Hepatocyte (in vitro differentiated cells): Measurements from ENCODE around the gene RPL28. TPM values are rescaled to one million over a fixed set of nuclear protein-coding genes. Genes with fewer than 3 reads are reported as not detected.

Source experiments
- DNase-seq: peaks from one replicate; pipeline ENCODE4 v3.0.0-alpha.2; 2016; ENCODE audit warnings: low spot score
- H2AFZ ChIP-seq: fragments of 200-600 bp; sonication (generic); 2 replicates; pipeline ENCODE4 v1.6.0; 2016; ENCODE audit warnings: antibody characterized with exemption, mild to moderate bottlenecking
- H3K27ac ChIP-seq: fragments of 200-600 bp; sonication (generic); 2 replicates; pipeline ENCODE4 v1.5.1; 2016; ENCODE audit warnings: mild to moderate bottlenecking
- H3K27me3 ChIP-seq: fragments of 200-600 bp; sonication (generic); 2 replicates; pipeline ENCODE4 v1.6.1; 2016
- H3K36me3 ChIP-seq: fragments of 200-600 bp; sonication (generic); replicated peaks from 2 replicates; pipeline ENCODE4 v1.5.1; 2016; ENCODE audit warnings: low read depth; ENCODE audit not compliant: insufficient read depth
- H3K4me1 ChIP-seq: fragments of 200-600 bp; sonication (generic); 2 replicates; pipeline ENCODE4 v1.5.1; 2016; ENCODE audit warnings: mild to moderate bottlenecking, moderate library complexity; ENCODE audit not compliant: insufficient read depth
- H3K4me2 ChIP-seq: fragments of 200-600 bp; sonication (generic); 2 replicates; pipeline ENCODE4 v1.6.0; 2016
- H3K4me3 ChIP-seq: fragments of 200-600 bp; sonication (generic); 2 replicates; pipeline ENCODE4 v1.5.1; 2016; ENCODE audit warnings: mild to moderate bottlenecking
- H3K79me2 ChIP-seq: fragments of 200-600 bp; sonication (generic); 2 replicates; pipeline ENCODE4 v1.6.0; 2017; ENCODE audit warnings: mild to moderate bottlenecking
- H3K9me2 ChIP-seq: fragments of 200-600 bp; sonication (generic); replicated peaks from 2 replicates; pipeline ENCODE4 v1.6.0; 2017; ENCODE audit warnings: mild to moderate bottlenecking; ENCODE audit not compliant: insufficient read depth
- H3K9me3 ChIP-seq: fragments of 200-600 bp; sonication (generic); 2 replicates; pipeline ENCODE4 v1.5.1; 2016; ENCODE audit warnings: low read depth, mild to moderate bottlenecking
- H4K20me1 ChIP-seq: fragments of 200-600 bp; sonication (generic); 2 replicates; pipeline ENCODE4 v1.6.0; 2016; ENCODE audit warnings: mild to moderate bottlenecking; ENCODE audit not compliant: insufficient read depth, poor library complexity, severe bottlenecking
- EZH2 ChIP-seq: fragments of 200-600 bp; sonication (generic); IDR thresholded peaks from 2 replicates; pipeline ENCODE4 v1.6.1; 2016; ENCODE audit warnings: antibody characterized with exemption, mild to moderate bottlenecking, borderline replicate concordance
- EZH2phosphoT487 ChIP-seq: fragments of 200-600 bp; sonication (generic); IDR thresholded peaks from one replicate; pipeline ENCODE4 v1.6.1; 2018; ENCODE audit warnings: antibody characterized with exemption, mild to moderate bottlenecking, low read depth, moderate library complexity; ENCODE audit not compliant: unreplicated experiment, severe bottlenecking
- WGBS: methylation state at CpG from one replicate; pipeline ENCODE4 v1.1.6; 2016; ENCODE audit warnings: low lambda C conversion rate; ENCODE audit errors: missing lambda C conversion rate; 5-methylcytosine and 5-hydroxymethylcytosine counted together
- polyA plus RNA-seq: library from polyadenylated mRNA; unstranded; fragments of >200 nt; fragmentation: Nextera tagmentation; extraction: Ambion mirVana; gene quantifications from 2 replicates; pipeline ENCODE4 v1.2.1, GENCODE V29; 2016
- total RNA-seq: library from RNA; depleted of rRNA; stranded (reverse); fragments of >200 nt; gene quantifications from 2 replicates; pipeline ENCODE4 v1.2.3, GENCODE V29; 2014
- TF ChIP-seq, protein P1 (sequence below): fragments of 200-600 bp; sonication (generic); IDR thresholded peaks from 2 replicates; pipeline ENCODE4 v1.5.1; 2016; ENCODE audit warnings: antibody characterized with exemption, mild to moderate bottlenecking; ENCODE audit not compliant: poor library complexity

Gene RPL28
- total and polyA plus RNA-seq, 2 experiments from 2014 or later: 437 to 604 TPM

- Histone ChIP-seq H3K27ac (no peak overlapping the region), H3K9me3 (no peaks in the 10 kb centered on the region), H3K27me3 (no peaks in the 10 kb centered on the region), H3K4me2 (peak overlapping the region; percentile 90), H3K4me1 (peaks cover 30% of the 10 kb centered on the region), H3K9me2 (no peaks in the 10 kb centered on the region), H4K20me1 (peaks cover 17% of the 10 kb centered on the region), H3K36me3 (no peaks in the 10 kb centered on the region), H2AFZ (no peak overlapping the region), H3K79me2 (peaks cover 33% of the 10 kb centered on the region), H3K4me3 (no peak overlapping the region)
- TF ChIP-seq EZH2 (no peak), EZH2phosphoT487 (no peak)
- TF ChIP-seq, protein P1, sequence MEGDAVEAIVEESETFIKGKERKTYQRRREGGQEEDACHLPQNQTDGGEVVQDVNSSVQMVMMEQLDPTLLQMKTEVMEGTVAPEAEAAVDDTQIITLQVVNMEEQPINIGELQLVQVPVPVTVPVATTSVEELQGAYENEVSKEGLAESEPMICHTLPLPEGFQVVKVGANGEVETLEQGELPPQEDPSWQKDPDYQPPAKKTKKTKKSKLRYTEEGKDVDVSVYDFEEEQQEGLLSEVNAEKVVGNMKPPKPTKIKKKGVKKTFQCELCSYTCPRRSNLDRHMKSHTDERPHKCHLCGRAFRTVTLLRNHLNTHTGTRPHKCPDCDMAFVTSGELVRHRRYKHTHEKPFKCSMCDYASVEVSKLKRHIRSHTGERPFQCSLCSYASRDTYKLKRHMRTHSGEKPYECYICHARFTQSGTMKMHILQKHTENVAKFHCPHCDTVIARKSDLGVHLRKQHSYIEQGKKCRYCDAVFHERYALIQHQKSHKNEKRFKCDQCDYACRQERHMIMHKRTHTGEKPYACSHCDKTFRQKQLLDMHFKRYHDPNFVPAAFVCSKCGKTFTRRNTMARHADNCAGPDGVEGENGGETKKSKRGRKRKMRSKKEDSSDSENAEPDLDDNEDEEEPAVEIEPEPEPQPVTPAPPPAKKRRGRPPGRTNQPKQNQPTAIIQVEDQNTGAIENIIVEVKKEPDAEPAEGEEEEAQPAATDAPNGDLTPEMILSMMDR: no peak
- WGBS: 100% methylated on average over 3 of the region's 3 CpGs
- no peak for DNase-seq
Observed at GRCh38 chr19:55382522-55383054, 3.1 kb upstream of the RPL28 start.

GRCh38 chr19:55383279-55384130, 2.2 kb upstream of the RPL28 start:
- WGBS: 9% methylated on average over 55 of the region's 88 CpGs
- H2AFZ ChIP-seq: peak overlapping the region; percentile 75
- peak; percentile 86 for DNase-seq

DNA sequence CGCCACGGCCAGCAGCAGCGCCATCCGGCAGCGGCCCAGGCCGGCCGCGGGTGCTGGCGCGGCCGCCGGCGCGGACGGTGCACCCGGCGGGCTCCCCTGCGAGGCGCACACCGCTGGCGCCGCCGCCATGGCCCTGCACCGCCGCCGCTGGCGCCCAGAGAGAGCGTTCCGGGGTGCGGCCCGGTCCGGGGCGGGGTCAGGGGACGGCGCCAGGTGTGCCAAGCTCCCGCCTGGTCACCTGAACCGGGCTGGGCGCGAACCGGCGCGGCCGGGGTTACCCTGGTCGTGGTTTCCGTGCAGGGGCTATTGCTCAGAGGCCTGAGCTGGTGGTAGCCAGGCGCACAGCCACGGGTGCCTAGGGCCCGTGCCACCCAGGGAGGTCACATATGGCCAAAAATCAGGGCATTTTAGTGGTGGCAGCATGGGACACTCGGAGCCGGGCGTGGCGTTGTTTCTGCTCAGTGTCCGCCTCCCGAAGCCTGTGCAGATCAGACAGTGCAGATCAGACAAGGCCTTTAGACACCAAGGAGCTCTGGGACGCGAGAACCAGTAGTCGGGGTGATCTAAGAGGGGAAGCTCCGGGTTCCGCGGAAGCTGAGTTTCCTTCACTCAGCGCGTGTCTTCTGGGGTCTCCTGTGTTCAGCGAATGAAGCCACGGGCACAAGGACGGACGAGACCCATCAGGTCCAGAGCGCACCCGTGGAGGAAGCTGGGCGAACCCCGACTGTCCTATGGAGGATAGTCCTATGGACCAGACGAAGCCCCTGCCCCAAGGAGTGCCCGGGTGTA, 1.4 kb upstream of the RPL28 start, which contains the start of gene TMEM238:
TSS of gene TMEM238 (minus strand) at position 162 of the 789 bp plus-strand sequence. CDS start at position 129, 33 bp downstream.
- Histone ChIP-seq H3K27ac (peak within 1 kb of the TSS; percentile 87), H4K20me1 (peaks cover 35% of the 10 kb centered on the region), H3K4me2 (peak within 1 kb of the TSS; percentile 90), H3K4me3 (peak within 1 kb of the TSS; percentile 15), H2AFZ (peak within 1 kb of the TSS; percentile 75), H3K27me3 (no peaks in the 10 kb centered on the region), H3K9me3 (no peaks in the 10 kb centered on the region), H3K36me3 (no peaks in the 10 kb centered on the region), H3K79me2 (peaks cover 48% of the 10 kb centered on the region), H3K9me2 (no peaks in the 10 kb centered on the region), H3K4me1 (peaks cover 38% of the 10 kb centered on the region)
- TF ChIP-seq EZH2phosphoT487 (no peak), EZH2 (no peak)
- TF ChIP-seq, protein P1: no peak
- 27% methylated on average over 55 of the region's 72 CpGs for WGBS
- peak; percentile 71 for DNase-seq

More at GRCh38 chr19:55383279-55384130, 2.2 kb upstream of the RPL28 start:
- H3K79me2 ChIP-seq: peaks cover 42% of the 10 kb centered on the region
- H3K9me3 ChIP-seq: no peaks in the 10 kb centered on the region
- peak overlapping the region; percentile 90 for H3K4me2 ChIP-seq
- H3K4me1 ChIP-seq: peaks cover 35% of the 10 kb centered on the region
- H3K36me3 ChIP-seq: no peaks in the 10 kb centered on the region
- no peaks in the 10 kb centered on the region for H3K9me2 ChIP-seq
- TF ChIP-seq EZH2phosphoT487: no peak
- TF ChIP-seq, protein P1: peak; percentile 11
- H4K20me1 ChIP-seq: peaks cover 27% of the 10 kb centered on the region
- H3K27ac ChIP-seq: peak overlapping the region; percentile 87
- H3K27me3 ChIP-seq: no peaks in the 10 kb centered on the region
- H3K4me3 ChIP-seq: peak overlapping the region; percentile 1
